HepG2 (cell line): Measurements from ENCODE around the gene RABGGTA. TPM values are rescaled to one million over a fixed set of nuclear protein-coding genes. Genes with fewer than 3 reads are reported as not detected.

ENCODE experiments used
- ARID3A ChIP-seq: IDR thresholded peaks from 2 replicates; pipeline ENCODE4 v1.6.1; 2012; ENCODE audit warnings: low read depth, low read length, improper control_type of control experiment
- EZH2 ChIP-seq: conservative IDR thresholded peaks from 2 replicates; pipeline ENCODE4 v1.6.1; 2012; ENCODE audit warnings: mild to moderate bottlenecking, low read depth, low read length, moderate library complexity
- GATAD2A ChIP-seq: IDR thresholded peaks from 2 replicates; pipeline ENCODE4 v1.6.1; 2016
- MBD4 ChIP-seq: IDR thresholded peaks from 2 replicates; pipeline ENCODE4 v1.6.1; 2012; ENCODE audit warnings: low read length, inconsistent platforms, borderline replicate concordance
- SMARCE1 ChIP-seq: fragments of 450-650 bp; IDR thresholded peaks from 2 replicates; pipeline ENCODE4 v1.6.1; 2017; ENCODE audit warnings: borderline replicate concordance
- UBTF ChIP-seq: sonication (generic); formaldehyde crosslinking; IDR thresholded peaks from 2 replicates; pipeline ENCODE4 v1.4.0; 2020; ENCODE audit warnings: mild to moderate bottlenecking, missing genetic modification reagents
- ZBTB10 ChIP-seq: sonication (generic); formaldehyde crosslinking; IDR thresholded peaks from 2 replicates; pipeline ENCODE4 v1.4.0; 2020; ENCODE audit warnings: missing genetic modification reagents, borderline replicate concordance
- ZBTB33 ChIP-seq: sonication (generic); formaldehyde crosslinking; IDR thresholded peaks from 2 replicates; pipeline ENCODE4 v1.4.0; 2020; ENCODE audit warnings: missing genetic modification reagents
- ZBTB7A ChIP-seq: sonication (generic); formaldehyde crosslinking; IDR thresholded peaks from 2 replicates; pipeline ENCODE4 v1.8.0; 2022; ENCODE audit warnings: mild to moderate bottlenecking, missing genetic modification reagents
- ZBTB7B ChIP-seq: sonication (generic); formaldehyde crosslinking; IDR thresholded peaks from 2 replicates; pipeline ENCODE4 v1.4.0; 2020; ENCODE audit warnings: missing genetic modification reagents
- ZFP41 ChIP-seq: sonication (generic); formaldehyde crosslinking; IDR thresholded peaks from 2 replicates; pipeline ENCODE4 v1.4.0; 2020; ENCODE audit warnings: mild to moderate bottlenecking, missing genetic modification reagents, borderline replicate concordance
- ZFP82 ChIP-seq: sonication (generic); formaldehyde crosslinking; IDR thresholded peaks from 2 replicates; pipeline ENCODE4 v1.5.1; 2020; ENCODE audit warnings: mild to moderate bottlenecking, missing genetic modification reagents, borderline replicate concordance
- ZNF430 ChIP-seq: sonication (generic); formaldehyde crosslinking; IDR thresholded peaks from 2 replicates; pipeline ENCODE4 v1.9.0; 2021; ENCODE audit warnings: mild to moderate bottlenecking, missing genetic modification reagents
- ZNF598 ChIP-seq: sonication (generic); formaldehyde crosslinking; IDR thresholded peaks from 2 replicates; pipeline ENCODE4 v1.5.1; 2020; ENCODE audit warnings: mild to moderate bottlenecking, missing genetic modification reagents, borderline replicate concordance
- ZNF703 ChIP-seq: sonication (generic); formaldehyde crosslinking; IDR thresholded peaks from 2 replicates; pipeline ENCODE4 v1.5.1; 2020; ENCODE audit warnings: missing genetic modification reagents, mild to moderate bottlenecking, moderate library complexity, borderline replicate concordance
- ZNF746 ChIP-seq: sonication (generic); formaldehyde crosslinking; IDR thresholded peaks from 2 replicates; pipeline ENCODE4 v1.8.0; 2022; ENCODE audit warnings: mild to moderate bottlenecking, missing genetic modification reagents
- polyA plus RNA-seq, 8 experiments: library from polyadenylated mRNA; depleted of rRNA in 3 of 8; stranded (reverse) in 7 of 8; unstranded in 1 of 8; fragments of >200 nt; fragmentation: Illumina TruSeq in 4 of 8; extraction: Trizol in 4 of 8; gene quantifications; 2 replicates each; pipeline versions ENCODE4 v1.2.1 to v1.2.3, GENCODE V29; 2011 to 2016; ENCODE audit warnings: low read depth in 4 of 8, missing spikeins in 1 of 8, mixed read lengths in 1 of 8; ENCODE audit not compliant: insufficient read depth in 1 of 8
- total RNA-seq, 5 experiments: library from RNA; depleted of rRNA; stranded (reverse); fragments of >200 nt; fragmentation: Illumina TruSeq; extraction: Trizol; gene quantifications; 2 replicates each; pipeline ENCODE4 v1.2.3, GENCODE V29; 2016; ENCODE audit warnings: low read depth in 1 of 5
- TF ChIP-seq, protein P1 (sequence below): sonication (generic); formaldehyde crosslinking; IDR thresholded peaks from 2 replicates; pipeline ENCODE4 v1.4.0; 2020; ENCODE audit warnings: missing genetic modification reagents
- TF ChIP-seq, protein P2 (sequence below): sonication (generic); formaldehyde crosslinking; IDR thresholded peaks from 2 replicates; pipeline ENCODE4 v1.4.0; 2020; ENCODE audit warnings: missing genetic modification reagents

Gene RABGGTA
- total and polyA plus RNA-seq, 2 of the 13 experiments (the other 11 are each of a cell fraction or from before 2014, with no cell fraction given) = 57.9 to 90.8 TPM

DNA sequence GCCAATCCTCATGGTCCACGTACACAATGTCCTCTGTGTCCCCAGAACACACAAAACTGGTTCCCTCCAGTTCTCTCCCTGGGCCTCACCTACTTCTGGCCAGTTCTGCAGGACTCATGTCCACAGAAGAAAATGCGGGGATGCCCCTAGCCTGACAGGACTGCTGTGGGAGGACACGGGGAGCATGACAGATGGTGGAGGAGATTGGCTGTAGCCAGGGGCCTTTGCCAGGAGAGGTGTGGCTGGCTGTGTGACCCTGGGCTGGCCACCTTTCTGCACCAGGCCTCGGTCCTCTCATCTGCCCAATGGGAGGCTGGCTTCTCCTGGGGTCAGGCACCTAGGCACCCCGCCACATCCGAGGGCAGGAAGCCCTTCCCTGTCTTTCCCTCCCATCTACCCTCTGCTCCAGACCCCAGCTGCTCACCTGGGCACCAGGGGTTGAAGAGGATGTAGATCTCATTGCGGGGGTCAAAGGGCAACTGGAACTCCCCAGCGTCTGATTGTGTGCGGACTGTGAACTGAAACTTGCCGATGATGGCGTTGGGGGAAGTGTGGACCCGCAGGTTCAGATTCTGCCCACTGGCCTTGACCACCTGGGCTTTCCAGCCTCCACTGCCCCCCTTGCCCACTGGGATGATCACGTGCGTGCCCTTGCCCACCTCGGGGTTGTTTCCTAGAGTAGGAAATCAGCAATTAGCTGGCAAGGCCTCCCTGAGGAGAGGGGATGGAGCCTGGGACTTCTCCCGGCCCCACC lies 11.2 kb downstream of the RABGGTA start (continued):
- TF ChIP-seq ZNF430 = no peak
- no peak for TF ChIP-seq ZNF598 (CRISPR knock-in tag)
- TF ChIP-seq MBD4 = no peak
- no peak for TF ChIP-seq UBTF (CRISPR knock-in tag)
- no peak for TF ChIP-seq ZBTB10 (CRISPR knock-in tag)
- 0 out of 2 replicates have a peak, but pooled peaks have one; percentile 19 for TF ChIP-seq ZBTB7B (CRISPR knock-in tag)
- TF ChIP-seq ZFP82 (CRISPR knock-in tag) = no peak
- TF ChIP-seq ZBTB33 (CRISPR knock-in tag) = no peak
- TF ChIP-seq ZNF703 (CRISPR knock-in tag) = no peak
- TF ChIP-seq GATAD2A (CRISPR knock-in tag) = no peak
- no peak for TF ChIP-seq SMARCE1
- no peak for TF ChIP-seq ARID3A
- TF ChIP-seq EZH2 = no peak
- TF ChIP-seq ZFP41 (CRISPR knock-in tag) = no peak
- TF ChIP-seq, protein P1, sequence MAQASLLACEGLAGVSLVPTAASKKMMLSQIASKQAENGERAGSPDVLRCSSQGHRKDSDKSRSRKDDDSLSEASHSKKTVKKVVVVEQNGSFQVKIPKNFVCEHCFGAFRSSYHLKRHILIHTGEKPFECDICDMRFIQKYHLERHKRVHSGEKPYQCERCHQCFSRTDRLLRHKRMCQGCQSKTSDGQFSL (CRISPR knock-in tag) = no peak
- no peak for TF ChIP-seq ZNF746 (CRISPR knock-in tag)
- TF ChIP-seq, protein P2, sequence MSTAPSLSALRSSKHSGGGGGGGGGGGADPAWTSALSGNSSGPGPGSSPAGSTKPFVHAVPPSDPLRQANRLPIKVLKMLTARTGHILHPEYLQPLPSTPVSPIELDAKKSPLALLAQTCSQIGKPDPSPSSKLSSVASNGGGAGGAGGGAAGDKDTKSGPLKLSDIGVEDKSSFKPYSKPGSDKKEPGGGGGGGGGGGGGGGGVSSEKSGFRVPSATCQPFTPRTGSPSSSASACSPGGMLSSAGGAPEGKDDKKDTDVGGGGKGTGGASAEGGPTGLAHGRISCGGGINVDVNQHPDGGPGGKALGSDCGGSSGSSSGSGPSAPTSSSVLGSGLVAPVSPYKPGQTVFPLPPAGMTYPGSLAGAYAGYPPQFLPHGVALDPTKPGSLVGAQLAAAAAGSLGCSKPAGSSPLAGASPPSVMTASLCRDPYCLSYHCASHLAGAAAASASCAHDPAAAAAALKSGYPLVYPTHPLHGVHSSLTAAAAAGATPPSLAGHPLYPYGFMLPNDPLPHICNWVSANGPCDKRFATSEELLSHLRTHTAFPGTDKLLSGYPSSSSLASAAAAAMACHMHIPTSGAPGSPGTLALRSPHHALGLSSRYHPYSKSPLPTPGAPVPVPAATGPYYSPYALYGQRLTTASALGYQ (CRISPR knock-in tag) = no peak
- TF ChIP-seq ZBTB7A (CRISPR knock-in tag) = no peak
